ENCODE results near the gene NMNAT1. TPM values are rescaled to one million over a fixed set of nuclear protein-coding genes. Genes with fewer than 3 reads are reported as not detected.

The NMNAT1 gene
- total and polyA plus RNA-seq, 2 of the 8 experiments (the other 6 are each of a cell fraction or from before 2014, with no cell fraction given), result 2.0 to 2.5 TPM

DNA sequence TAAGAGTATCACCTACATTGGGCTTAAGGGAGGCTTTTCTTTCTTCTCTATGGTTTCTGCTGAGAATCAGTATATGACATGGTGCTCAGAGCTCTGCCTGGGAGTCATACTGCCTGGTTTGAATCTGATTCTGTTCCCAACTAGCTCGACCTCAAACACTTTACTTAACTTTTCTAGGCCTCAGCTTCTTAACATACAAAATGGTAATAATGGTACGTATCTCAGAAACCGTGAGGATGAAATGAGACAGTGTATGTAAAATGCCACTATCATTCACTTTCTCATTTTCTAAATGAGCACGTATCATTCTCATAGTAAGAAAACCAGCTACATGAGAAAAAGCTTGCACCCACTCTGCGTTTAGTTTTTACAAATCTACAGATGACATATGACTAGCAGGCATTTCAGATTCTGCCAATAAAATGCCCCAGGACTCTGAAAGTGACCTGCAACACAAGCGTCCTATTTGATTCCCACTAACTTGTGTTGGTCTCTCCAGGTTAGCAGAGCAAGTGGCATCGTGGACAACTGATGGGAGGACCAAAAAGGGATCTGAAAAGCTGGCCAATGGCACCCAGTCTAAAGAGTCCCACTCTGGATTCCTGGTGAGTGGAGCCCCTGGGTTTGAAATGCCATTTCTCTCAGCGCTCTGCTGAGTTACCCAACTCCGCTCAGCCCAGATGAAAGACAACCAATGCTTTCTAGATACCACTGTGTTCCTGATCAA lies 39.3 kb upstream of the NMNAT1 start (continued):
- TF ChIP-seq POLR2AphosphoS5 (IDR thresholded peaks at IDR 0.05; ENCODE audit: low read depth, low read length) (no peak), RFX5 (IDR thresholded peaks at IDR 0.05; ENCODE audit: borderline replicate concordance, low read depth, low read length) (no peak), KDM4A (IDR thresholded peaks at IDR 0.05; ENCODE audit: low read depth, low read length, severe bottlenecking) (no peak), EZH2 (IDR thresholded peaks at IDR 0.05; ENCODE audit: low read depth, low read length, severe bottlenecking) (no peak), TAF1 (IDR thresholded peaks at IDR 0.05; ENCODE audit: low read depth, low read length) (no peak), NRF1 (IDR thresholded peaks at IDR 0.05; ENCODE audit: low read depth, low read length) (no peak), SIRT6 (IDR thresholded peaks at IDR 0.05; ENCODE audit: low read length) (no peak)

All from H1 (cell line).